Dedifferentiated amniotic fluid mesenchymal stem cell (primary cell): ENCODE results near the gene A2ML1.
"Not testable (repeated sequence)": the region's sequence is repeated elsewhere in the genome, so short reads cannot be mapped to it uniquely, and the experiment has no call there.

ENCODE experiments used
- DNase-seq: peaks from one replicate; pipeline ENCODE4 v3.0.0-alpha.2; 2016; ENCODE audit errors: extremely low spot score

A2ML1 gene

DNA sequence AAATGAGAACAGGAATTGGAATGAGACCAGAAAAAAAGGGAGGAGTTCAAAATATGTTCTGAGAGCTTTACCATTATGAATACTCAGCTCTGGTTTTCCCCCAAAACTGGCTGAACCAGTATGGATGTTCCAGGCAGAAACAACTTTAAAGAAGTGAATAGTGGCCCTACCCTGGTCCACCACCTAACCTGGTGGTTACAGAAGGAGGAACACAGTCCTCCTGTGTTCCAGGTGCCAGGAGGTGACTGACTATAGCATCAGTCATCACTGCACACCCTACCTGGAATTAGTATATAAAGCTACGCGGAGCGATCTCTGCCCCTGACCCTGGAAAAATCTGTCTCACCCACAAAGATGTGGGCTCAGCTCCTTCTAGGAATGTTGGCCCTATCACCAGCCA is at the start of gene A2ML1:
TSS of gene A2ML1 (plus strand) at position 324 of the 400 bp plus-strand sequence. CDS start at position 355, 31 bp downstream.
- DNase-seq, result no peak

DNA sequence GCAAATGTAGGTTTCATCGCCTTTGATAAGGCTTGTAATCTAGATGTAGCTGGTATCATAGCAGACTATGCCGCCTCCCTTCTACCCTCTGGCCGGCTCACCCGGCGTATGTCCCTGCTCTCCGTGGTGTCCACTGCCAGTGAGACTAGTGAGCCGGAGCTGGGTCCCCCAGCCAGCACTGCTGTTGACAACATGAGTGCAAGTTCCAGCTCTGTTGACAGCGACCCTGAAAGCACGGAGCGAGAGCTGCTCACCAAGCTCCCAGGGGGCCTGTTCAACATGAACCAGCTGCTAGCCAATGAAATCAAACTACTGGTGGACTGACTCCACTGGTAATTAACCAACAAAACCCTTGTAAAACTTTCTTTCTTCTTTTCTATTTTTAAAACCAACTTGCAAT is 49.0 kb upstream of the A2ML1 start:
- no peak for DNase-seq

DNA sequence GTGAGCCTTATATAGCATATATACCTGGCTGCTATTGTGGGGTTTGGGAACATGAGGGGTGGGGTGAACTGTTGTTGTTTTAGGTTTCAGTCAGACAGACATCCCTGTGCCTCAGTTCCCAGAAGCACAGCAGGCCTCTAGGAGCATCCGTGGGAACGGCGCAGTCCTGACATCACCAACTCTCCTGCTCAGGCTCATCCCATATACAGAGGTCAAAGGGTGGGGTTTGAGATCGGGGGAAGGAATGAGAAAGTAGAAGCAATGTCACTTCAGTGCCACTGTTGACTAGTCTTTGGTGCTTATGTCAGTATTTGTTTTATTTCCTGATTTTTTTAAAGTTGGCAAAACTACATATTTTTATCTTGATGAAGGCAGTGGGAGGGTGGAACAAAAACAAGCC is 43.1 kb upstream of the A2ML1 start:
- no peak for DNase-seq

DNA sequence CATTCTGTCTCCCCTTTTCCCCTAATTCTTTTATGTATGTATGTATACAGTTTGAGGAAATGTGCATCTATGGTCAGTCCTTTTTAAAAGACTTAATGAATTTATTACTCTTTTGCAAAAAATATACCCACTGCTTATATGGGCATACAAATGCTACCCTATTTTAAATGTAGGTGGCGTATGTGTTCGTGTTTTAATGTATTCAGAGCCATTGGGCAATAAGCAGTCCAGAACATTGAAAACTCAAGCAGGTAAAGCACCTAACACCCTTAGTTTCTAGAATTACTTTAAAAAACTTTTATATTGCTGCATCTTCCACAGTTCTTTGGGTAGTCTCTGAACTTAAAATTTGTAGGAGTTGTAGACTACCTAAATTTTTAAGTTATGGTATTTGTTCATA is 42.6 kb upstream of the A2ML1 start:
- no peak for DNase-seq

DNA sequence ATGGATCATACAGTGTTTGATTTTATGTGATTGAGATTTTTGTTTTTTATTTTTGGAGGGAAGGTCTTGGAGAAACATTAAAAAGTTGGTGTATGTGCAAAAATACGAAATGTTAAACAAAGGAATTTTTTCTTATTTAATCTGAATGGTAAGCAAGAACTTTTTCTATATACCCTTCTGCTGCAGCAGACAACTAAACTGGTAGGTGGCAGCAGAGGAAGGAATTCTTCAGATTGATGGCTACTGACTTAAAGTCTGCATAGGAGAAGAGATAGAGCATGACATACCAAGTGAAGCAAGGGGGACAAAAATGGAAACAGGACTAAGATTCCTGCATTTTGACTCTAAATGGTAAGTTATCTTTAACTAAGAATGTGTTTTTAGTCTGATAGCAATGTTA is 42.0 kb upstream of the A2ML1 start:
- DNase-seq, result peak; percentile 50

DNA sequence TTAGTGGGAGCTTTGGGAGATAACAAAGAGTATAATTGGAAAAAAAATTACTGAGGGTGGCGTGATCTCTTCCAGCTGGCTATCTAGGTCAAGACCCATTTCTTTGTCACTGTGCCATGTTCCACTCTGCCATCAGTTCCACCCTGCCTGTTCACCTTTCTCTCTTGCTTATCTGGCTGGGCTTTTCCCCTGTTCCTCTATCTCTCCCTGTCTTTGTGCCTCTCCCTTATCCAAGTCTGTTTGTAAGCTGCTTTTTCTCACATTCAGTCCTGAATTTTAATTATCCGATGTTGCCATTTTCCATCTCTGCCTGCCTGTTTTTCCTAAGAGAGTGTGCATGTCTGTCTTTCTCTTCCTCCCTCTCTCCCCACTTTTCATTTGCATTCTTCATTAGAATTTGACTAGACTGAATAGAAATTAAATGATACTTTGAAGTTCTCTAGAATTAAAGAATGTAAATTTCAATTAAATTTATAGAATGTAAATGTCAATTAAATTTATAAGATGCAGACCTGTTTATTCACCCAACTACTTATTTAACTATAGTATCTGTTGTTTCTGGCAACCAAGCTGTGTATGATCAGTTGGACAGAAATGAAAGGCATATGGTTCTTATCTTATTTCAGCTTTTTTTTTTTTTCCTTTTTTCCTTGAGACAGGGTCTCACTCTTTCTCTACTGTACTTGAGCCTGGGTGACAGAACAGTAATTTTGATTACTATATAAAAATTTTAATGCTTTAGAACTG is 40.9 kb upstream of the A2ML1 start:
- no peak for DNase-seq

DNA sequence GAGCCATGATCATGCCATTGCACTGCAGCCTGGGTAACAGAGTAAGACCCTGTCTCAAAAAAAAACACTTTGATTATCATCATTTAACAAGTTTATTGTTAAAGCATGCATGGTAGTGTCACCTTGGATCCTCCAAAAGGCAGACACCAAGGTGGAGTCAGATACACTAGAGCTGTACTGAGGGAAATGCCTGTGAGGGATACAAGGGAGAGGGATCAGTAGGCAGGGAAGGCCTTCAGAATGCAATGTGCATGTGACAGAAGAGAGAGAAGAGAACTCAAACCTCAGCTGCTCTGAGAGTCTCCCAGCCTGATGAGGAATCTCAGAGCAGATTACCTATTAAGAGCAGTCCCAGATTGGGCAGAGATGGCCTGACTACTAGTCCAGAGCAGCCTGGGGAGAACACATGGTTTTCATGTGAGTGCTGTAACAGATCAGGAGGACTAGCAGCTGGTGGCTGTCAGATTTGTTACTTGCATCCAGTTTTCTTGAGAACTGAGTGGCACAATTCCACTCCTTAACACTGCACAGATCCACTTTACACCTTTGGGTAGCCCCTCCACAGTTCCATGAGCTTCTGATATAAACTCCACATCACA is 38.0 kb upstream of the A2ML1 start:
- DNase-seq, result no peak

DNA sequence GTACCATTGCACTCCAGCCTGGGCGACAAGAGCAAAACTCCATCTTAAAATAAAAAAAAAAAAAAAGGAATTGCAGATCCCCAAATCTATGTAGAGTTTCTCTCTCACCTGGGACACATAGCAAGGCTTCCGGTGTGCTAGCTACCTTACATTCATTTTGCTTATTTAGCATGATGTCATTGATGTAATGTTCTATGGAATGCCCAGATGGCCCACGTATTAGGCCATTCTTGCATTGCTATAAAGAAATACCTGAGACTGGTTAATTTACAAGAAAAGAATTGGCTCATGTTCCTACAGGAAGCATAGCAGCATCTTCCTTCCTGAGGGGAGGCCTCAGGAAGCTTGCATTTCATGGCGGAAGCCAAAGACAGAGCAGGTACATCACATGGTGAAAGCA is 36.9 kb upstream of the A2ML1 start:
- no peak for DNase-seq

DNA sequence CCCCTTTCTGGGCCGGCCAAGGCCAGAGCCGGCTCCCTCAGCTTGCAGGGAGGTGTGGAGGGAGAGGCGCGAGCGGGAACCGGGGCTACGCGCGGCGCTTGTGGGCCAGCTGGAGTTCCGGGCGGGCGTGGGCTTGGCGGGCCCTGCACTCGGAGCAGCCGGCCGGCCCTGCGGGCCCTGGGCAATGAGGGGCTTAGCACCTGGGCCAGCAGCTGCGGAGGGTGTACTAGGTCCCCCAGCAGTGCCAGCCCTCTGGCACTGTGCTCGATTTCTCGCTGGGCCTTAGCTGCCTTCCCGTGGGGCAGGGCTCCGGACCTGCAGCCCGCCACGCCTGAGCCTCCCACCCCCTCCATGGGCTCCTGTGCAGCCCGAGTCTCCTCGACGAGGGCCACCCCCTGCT is 35.2 kb upstream of the A2ML1 start:
- not testable (repeated sequence) for DNase-seq

DNA sequence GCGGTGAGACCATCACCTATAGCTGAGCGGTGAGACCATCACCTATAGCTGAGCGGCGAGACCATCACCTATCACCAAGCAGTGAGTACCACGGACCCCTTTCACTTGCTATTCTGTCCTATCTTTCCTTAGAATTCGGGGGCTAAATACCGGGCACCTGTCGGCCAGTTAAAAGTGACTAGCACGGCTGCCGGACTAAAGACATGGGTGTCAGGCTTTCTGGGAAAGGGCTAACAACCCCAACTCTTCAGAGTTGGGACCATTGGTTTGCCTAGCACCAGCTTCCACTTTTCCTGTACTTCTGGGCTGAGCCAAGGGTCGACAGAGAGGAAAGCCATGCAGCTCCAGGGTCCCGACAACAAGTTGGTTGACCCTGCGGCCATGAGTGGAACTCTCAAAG is 33.7 kb upstream of the A2ML1 start:
- not testable (repeated sequence) for DNase-seq

DNA sequence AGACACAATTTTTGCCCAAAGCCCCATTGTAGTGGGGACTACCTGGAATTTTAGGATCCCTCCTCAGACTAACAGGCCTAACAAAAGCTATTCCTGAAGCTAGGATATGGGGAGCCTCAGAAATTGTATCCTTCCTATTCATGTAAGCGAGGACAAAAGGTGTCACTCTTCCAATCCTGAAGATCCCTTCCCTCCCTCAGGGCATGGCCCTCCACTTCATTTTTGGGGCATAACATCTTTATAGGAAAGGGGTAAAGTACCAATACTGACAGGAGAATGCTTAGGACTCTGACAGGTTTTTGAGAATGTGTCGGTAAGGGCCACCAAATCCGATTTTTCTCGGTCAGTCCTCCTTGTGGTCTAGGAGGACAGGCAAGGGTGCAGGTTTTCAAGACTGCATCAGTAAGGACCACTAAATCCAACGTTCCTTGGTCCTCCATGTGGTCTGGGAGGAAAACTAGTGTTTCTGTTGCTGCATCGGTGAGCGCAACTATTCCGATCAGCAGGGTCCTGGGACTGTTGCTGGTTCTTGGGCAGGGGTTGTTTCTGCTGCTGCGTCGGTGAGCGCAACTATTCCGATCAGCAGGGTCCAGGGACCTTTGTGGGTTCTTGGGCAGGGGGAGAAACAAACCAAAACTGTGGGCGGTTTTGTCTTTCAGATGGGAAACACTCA is 32.9 kb upstream of the A2ML1 start:
- not testable (repeated sequence) for DNase-seq

DNA sequence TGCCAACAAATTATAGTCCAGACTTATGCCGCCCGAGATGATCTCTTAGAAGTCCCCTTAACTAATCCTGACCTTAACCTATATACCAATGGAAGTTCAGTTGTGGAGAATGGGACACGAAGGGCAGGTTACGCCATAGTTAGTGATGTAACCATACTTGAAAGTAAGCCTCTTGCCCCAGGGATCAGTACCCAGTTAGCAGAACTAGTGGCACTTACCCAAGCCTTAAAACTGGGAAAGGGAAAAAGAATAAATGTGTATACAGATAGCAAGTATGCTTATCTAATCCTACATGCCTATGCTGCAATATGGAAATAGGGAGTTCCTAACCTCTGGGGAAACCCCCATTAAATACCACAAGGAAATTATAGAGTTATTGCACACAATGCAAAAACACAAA is 29.2 kb upstream of the A2ML1 start:
- not testable (repeated sequence) for DNase-seq

DNA sequence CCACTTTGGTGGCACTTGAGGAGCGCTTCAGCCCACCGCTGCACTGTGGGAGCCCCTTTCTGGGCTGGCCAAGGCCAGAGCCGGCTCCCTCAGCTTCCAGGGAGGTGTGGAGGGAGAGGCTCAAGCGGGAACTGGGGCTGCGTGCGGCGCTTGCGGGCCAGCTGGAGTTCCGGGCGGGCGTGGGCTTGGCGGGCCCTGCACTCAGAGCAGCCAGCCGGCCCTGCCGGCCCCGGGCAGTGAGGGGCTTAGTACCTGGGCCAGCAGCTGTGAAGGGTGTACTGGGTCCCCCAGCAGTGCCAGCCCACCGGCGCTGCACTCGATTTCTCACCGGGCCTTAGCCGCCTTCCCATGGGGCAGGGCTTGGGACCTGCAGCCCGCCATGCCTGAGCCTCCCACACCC is 27.8 kb upstream of the A2ML1 start:
- DNase-seq, result not testable (repeated sequence)

DNA sequence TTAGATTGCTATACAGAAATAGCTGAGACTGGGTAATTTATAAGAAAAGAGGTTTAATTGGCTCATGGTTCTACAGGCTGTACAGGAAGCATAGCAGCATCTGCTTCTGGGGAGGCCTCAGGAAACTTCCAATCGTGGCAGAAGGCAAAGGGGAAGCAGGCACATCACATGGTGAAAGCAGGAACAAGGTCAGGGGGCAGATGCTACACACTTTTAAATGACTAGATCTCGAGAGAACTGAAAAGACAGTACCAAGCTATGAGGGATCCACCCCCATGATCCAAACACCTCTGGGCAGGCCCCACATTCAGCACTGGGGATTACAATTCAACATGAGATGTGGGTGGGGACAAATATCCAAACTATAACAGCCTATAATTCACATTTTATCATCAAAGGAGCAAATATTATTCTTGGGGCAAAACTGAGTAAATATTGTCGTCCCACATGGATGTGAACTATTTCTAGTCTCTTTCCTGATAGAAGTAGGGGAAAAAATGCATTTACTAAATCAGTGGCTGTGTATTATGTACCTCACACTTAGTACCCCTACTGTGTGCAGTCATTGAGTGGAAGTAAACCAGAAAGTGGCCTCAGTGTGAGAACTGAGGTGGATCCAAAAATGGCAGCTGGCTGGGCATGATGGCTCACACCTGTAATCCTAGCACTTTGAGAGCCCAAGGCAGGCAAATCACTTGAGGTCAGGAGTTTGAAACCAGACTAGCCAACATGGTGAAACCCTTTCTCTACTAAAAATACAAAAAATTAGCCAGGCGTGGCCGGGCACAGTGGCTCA is 25.4 kb upstream of the A2ML1 start:
- DNase-seq, result no peak

DNA sequence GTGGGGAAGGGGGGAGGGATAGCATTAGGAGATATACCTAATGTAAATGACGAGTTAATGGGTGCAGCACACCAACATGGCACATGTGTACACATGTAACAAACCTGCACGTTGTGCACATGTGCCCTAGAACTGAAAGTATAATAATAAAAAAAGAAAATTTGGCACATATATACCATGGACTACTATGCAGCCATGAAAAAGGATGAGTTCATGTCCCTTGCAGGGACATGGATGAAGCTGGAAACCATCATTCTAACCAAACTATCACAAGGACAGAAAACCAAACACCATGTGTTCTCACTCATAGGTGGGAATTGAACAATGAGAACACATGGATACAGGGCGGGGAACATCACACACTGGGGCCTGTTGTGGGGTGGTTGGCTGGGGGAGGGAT is 21.2 kb upstream of the A2ML1 start:
- not testable (repeated sequence) for DNase-seq

DNA sequence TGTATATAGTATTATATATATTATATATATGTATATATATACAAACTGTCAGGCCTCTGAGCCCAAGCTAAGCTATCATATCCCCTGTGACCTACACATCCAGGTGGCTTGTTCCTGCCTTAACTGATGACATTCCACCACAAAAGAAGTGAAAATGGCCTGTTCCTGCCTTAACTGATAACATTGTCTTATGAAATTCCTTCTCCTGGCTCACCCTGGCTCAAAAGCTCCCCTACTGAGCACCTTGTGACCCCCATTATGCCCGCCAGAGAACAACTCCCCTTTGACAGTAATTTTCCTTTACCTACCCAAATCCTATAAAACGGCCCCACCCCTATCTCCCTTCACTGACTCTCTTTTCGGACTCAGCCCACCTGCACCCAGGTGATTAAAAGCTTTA is 17.6 kb upstream of the A2ML1 start:
- DNase-seq, result not testable (repeated sequence)

DNA sequence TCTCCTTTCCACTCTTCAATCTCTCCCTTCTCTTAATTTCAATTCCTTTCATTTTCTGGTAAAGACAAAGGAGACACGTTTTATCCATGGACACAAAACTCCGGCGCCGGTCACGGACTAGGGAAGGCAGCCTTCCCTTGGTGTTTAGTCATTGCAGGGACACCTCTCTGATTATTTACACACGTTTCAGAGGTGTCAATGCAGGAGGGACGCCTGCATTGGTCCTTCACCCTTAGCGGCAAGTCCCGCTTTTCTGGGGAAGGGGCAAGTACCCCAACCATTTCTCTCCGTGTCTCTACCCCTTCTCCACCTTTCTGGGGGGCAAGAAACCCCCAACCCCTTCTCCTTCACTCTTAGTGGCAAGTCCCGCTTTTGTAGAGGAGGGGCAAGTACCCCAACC is 16.9 kb upstream of the A2ML1 start:
- DNase-seq, result not testable (repeated sequence)

DNA sequence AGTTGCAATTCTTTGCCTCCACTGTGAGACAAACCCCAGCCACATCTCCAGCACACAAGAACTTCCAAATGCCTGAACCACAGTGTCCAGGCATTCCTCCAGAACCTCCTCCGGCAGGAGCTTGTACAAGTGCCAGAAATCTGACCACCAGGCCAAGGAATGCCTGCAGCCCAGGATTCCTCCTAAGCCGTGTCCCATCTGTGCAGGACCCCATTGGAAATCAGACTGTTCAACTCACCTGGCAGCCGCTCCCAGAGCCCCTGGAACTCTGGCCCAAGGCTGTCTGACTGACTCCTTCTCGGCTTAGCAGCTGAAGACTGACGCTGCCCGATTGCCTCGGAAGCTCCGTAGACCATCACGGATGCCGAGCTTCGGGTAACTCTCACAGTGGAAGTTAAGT is 15.3 kb upstream of the A2ML1 start:
- not testable (repeated sequence) for DNase-seq

DNA sequence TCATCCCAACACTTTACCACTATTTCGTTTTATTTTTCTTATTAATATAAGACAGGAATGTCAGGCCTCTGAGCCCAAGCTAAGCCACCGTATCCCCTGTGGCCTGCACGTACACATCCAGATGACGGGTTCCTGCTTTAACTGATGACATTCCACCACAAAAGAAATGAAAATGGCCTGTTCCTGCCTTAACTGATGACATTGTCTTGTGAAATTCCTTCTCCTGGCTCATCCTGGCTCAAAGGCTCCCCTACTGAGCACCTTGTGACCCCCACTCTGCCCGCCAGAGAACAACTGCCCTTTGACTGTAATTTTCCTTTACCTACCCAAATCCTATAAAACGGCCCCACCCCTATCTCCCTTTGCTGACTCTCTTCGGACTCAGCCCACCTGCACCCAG is 12.3 kb upstream of the A2ML1 start:
- DNase-seq, result not testable (repeated sequence)

DNA sequence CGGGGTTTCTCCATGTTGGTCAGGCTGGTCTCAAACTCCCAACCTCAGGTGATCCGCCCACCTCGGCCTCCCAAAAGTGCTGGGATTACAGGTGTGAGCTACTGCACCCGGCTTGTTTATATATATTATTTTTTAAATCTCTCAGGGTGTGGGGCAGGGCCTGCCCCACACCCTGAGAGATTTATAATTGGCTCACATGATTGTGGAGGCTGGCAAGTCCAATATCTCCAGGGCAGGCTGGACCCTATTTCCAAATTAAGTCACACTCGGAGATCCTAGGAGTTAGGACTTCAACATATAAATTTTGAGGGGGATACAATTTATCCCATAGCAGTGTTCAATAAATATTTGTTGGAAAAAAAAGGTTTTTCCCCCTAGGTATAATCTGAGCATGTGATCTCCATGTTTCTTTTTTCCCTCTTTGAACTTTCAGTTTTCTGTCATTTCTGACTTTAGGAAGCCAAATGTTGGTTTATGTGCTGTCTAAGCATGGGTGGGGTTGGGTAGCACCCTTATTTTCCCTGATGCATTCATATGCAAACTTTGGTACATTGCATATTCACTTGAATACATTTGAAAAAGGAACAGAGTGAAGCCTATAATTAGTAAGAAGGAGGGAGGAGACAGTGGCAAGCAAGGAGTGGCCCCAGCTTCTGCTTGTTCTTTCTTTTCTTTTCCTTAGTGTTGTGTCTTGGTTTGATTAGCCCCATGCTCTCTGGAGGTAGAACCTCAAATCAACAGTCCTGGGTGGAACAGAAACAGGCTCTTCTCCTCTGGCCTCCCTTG is 8.7 kb upstream of the A2ML1 start:
- DNase-seq, result no peak

DNA sequence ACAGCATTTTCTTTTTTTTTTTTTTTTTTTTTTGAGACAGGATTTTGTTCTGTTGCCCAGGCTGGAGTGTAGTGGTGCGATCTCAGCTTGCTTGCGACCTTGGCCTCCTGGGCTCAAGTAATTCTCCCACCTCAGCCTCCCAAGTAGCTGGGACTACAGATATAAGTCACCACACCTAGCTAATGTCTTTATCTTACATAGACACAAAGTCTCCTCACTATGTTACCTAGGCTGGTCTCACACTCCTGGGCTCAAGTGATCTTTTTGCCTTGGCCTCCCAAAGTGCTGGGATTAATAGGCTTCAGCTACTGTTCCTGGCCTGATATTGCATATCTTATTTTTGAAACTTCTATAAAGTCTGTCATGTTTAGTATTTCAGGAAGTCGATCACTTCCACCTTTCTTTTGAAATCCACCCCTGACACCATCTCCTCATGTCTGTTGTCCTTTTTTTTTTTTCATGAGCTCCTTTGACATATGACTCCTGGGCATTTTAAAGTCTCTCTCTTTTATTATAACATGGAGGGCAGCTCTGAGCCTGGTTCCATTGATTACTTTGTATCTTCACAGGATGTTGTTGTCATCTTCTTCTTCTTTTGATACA is 5.9 kb upstream of the A2ML1 start:
- DNase-seq, result no peak
